Stimulated activated naive CD4-positive, alpha-beta T cell (primary cell): ENCODE data around the gene PPP1R14C.

Source experiments
- DNase-seq, 6 experiments: peaks; one replicate each; lab custom pipeline; 2025; lab: John Stamatoyannopoulos, UW

PPP1R14C gene

DNA sequence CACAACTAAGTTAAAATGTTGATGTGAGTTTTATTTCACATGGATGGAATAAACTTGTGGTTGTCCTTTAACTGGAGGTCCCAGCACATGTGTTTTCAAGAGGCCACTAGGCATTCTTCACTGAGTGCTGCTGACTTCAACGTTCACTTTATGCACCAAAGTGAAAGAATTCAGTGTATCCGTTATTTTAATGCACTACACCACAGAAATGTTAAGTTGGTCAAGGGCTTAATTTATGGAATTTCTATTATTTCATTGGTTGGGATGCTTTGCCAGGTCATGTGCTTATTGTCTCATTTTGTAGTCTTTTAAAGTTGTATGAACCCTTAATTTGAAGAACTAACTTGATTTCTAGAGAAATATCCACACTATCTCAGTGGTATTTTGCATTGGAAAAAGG, 106.4 kb downstream of the PPP1R14C start:
- no peak for DNase-seq

DNA sequence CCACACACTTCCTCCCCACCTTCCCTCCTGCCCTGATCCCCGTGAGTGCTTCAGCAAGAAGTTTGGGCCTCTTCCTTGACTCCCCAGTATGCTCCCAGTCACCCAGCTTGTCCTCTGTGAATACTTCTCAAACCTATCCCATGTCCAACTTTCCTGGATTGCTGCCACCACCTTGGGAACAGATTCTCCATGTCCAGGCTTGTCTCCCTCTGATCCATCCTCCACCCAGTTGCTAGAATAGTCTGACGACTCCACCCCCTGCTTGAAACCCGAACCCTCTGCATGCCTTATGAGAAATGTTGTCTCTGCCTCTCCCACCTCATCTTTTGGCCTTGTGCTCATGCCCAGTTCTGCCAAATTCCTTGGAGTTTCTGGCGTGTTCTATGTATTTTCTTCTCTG, 108.0 kb downstream of the PPP1R14C start:
- no peak for DNase-seq

- DNase-seq, result no peak
Observed at GRCh38 chr6:150251566-150252186, 108.8 kb downstream of the PPP1R14C start.

DNA sequence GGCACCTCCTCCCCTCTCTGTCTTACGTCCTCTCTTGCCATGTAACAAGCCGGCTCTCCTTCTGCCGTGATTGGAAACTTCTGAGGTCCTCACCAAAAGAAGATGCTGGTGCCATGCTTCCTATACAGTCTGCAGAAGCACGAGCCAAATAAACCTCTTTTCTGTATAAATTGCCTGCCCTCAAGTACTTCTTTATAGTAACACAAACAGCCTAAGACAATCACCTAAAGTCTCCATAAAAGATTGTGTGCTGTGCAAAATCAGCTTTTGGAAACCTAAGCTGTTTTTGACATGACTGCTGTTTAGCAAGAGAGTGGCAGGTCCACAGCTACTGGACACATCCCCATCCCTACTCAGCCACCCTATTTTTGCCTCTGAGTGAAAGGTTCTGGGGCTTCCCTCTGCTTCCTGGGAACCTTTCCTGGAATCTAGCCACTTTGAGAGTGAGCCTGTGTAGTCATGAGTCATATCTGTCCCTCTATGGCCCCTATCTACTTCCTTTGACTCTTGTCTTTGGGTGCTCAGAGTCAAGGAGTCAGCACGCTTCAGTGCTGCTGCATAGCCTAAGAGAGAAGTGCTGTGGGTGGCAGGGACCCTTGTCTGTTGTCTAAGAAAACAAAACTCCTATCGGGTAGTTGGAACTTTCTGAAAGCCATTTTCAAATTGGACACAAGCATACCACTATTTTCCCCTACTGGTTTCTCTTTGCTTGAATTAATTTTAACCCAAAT, 110.0 kb downstream of the PPP1R14C start:
- DNase-seq, result no peak

GRCh38 chr6:150253489-150253888, 110.6 kb downstream of the PPP1R14C start:
- no peak for DNase-seq

GRCh38 chr6:150254770-150255169, 111.9 kb downstream of the PPP1R14C start:
- no peak for DNase-seq

DNA sequence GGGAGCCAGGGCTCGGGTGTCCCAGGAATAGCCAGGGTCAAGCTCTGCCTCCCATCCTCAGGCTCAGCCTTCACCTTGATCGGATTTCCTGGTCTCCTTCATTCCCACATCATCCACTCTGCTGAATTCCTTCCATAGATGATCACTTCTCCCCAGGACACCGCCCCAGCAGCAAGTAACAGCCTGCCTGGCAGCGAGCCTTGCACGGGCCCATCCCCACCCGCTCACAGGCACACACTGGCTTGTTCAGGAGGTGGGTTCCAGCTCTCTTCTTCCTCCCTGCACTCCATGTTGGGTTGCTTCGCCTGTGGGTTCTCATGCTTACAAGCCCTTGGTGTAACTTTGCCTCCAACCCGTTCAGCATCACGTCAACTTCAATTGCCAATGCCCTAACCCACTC, 113.0 kb downstream of the PPP1R14C start:
- no peak for DNase-seq

GRCh38 chr6:150256618-150257272, 113.9 kb downstream of the PPP1R14C start:
- no peak for DNase-seq

GRCh38 chr6:150258381-150258780, 115.5 kb downstream of the PPP1R14C start:
- no peak for DNase-seq

DNA sequence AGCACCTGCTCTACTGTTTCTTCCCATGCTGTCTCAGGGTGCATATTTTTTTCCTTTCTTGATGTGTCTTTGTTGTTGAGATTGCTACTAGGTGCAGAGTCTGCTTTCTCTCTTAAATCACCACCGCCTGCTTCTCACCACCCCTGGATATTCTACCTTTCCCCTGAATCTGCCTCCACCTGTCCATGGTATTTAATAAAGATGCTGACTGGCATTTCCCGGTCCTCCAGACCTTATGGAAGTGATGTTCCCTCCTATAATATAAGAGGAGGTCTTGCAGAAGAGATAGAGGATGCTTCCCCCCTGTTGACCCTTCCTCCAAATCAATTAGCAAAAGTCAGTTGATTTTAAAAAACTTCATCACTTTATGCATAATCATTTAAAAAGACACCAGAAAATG, 118.1 kb downstream of the PPP1R14C start:
- DNase-seq, result no peak

DNA sequence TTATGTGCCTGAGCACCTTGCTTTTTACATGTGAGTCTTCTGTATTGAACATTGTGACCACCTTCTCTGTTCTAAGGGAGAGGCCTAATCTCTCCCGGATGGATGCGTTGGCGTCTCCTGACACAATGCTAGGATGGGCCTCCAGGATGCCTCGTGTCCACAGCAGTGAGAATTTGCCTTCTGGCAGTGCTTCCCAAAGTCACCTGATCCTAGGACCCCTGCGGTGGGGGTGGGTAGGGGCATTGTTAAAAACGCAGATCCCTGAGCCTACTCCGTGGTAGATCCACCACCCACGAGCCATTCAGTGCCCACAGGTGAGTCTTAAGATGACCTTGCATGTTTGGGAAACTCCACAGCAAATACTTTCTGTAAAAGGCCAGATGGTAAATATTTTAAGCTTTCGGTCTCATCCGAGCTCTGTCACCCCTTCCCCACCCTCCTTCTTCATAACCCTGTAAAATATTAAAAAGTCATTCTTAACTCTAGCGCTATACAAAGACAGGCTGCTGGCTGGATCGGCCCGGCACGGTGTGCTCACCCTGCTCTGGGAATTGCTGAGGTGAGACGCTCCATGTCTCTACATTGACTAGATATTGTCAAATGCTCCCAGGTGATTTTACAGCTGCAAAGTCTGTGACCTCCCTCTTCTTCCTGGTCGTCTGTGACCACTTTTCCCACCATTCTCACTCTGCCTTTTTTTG, 119.3 kb downstream of the PPP1R14C start:
- no peak for DNase-seq

DNA sequence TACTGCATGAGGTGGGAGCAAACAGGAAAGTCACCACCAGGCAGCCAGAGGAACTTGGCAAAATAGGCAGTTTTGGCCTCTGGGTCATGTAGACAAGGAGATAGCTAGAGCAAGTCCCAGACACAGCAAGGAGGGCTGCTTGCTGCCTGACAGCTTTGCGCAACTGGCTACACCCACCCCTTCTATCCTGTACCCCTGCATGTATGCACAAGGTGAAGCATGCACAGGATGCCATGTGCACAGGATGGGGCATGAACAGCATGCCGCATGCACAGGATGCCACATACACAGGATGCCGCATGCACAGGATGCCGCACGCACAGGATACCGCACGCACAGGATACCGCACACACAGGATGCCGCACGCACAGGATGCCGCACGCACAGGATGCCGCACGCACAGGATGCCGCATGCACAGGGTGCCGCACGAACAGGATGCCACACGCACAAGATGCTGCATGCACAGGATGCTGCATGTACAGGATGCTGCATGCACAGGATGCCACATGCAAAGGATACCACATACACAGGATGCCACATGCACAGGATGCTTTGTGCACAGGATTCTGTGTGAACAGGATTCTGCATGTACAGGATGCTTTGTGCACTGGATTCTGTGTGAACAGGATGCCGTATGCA, 121.0 kb downstream of the PPP1R14C start:
- peak in 1 of 6 experiments; percentile 22 for DNase-seq

GRCh38 chr6:150266309-150266708, 123.5 kb downstream of the PPP1R14C start:
- no peak for DNase-seq

DNA sequence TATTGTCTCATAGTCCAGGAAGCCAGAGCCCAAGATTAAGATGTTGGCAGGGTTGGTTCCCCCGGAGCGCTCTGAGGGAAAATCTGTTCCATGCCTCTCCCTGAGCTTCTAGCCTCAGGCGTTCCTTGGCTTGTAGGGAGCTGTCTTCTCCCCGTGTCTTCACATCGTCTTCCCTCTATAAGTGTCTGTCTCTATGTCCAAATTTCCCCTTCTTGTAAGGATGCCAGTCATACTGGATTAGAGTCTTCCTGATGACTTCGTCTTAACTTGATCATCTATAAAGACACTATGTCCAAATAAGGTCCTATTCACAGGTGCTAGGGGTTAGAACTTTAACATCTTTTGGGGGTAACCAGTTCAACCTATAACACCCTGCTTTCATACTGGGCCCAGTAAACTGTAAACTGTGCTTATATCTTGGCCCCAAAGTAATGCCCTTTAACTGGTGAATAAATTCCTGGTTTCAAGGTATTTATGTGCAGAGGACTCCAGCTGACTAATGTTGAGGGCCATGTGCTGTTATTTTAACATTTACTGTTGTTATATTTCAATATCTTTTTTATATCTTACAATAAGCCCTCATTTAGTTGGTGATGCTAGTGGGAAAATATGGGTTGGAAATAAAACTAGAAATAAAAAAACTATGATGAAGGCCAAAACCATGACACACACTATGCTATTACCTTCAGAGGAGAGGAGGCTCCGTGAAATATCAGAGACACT, 124.3 kb downstream of the PPP1R14C start:
- DNase-seq, result no peak

GRCh38 chr6:150267686-150268561, 125.1 kb downstream of the PPP1R14C start:
- DNase-seq, result no peak

GRCh38 chr6:150269130-150269856, 126.4 kb downstream of the PPP1R14C start:
- DNase-seq, result no peak

DNA sequence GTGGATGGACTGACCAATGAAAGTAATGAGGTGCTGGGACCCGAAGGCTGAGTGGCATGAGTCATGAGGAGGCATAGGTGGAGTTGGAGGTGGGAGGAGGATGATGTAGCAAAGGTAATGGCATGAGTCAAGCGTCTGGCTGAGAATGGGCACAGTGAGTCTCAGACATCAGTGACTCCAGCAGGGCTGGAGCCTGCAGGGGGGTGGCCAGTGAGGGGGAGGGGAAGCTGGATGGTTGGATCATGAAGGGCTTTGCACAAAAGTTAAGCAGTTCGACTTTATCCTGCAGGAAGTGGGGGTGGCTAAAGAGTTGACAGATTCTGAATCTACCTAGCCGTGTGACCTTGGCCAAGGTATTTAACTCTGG, 127.0 kb downstream of the PPP1R14C start:
- DNase-seq, result no peak

GRCh38 chr6:150270330-150271052, 127.6 kb downstream of the PPP1R14C start:
- DNase-seq, result no peak

DNA sequence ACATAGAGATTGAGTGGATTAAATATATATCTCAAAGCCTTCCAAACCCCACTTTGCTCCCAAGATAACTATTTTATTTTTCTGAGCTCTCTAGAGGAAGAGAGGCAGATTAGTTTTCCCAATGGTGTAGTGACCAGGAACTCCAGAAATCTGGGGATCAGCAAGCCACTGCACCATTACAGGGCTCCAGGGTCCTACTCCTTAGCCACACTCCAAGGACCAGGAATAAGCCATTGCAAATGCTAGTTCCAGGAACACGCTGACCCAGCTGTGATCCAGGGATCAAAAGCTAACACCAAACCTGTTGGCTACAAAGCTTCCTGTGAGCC, 128.3 kb downstream of the PPP1R14C start:
- DNase-seq, result no peak
